ENCODE results near the gene GRAMD1B.

Gene GRAMD1B

GRCh38 chr11:123429913-123430720 lies at the start of gene GRAMD1B:
Gene GRAMD1B (plus strand): TSS chr11:123430269. CDS start chr11:123430793, 524 bp downstream.
- peak; percentile 42 to 54 for DNase-seq (ENCODE audit: extremely low read depth in 1 of 2, low read depth in 1 of 2)

GRCh38 chr11:123381149-123381548 lies 48.9 kb upstream of the GRAMD1B start:
- no peak for DNase-seq (ENCODE audit: extremely low read depth in 1 of 2, low read depth in 1 of 2)

GRCh38 chr11:123381817-123382554 lies 48.1 kb upstream of the GRAMD1B start:
- DNase-seq (ENCODE audit: extremely low read depth in 1 of 2, low read depth in 1 of 2), result no peak

GRCh38 chr11:123382555-123383074 lies 47.5 kb upstream of the GRAMD1B start:
- DNase-seq (ENCODE audit: extremely low read depth in 1 of 2, low read depth in 1 of 2), result no peak

- DNase-seq (ENCODE audit: extremely low read depth in 1 of 2, low read depth in 1 of 2), result no peak
These were observed 46.0 kb upstream of the GRAMD1B start for GRCh38 chr11:123384116-123384515.

- no peak for DNase-seq (ENCODE audit: extremely low read depth in 1 of 2, low read depth in 1 of 2)
These were observed 43.1 kb upstream of the GRAMD1B start for GRCh38 chr11:123386796-123387510.

- no peak for DNase-seq (ENCODE audit: extremely low read depth in 1 of 2, low read depth in 1 of 2)
These were observed 41.4 kb upstream of the GRAMD1B start for GRCh38 chr11:123388640-123389039.

- no peak for DNase-seq (ENCODE audit: extremely low read depth in 1 of 2, low read depth in 1 of 2)
These were observed 39.9 kb upstream of the GRAMD1B start for GRCh38 chr11:123390146-123390545.

- no peak for DNase-seq (ENCODE audit: extremely low read depth in 1 of 2, low read depth in 1 of 2)
These were observed 38.3 kb upstream of the GRAMD1B start for GRCh38 chr11:123391646-123392348.

- DNase-seq (ENCODE audit: extremely low read depth in 1 of 2, low read depth in 1 of 2), result no peak
These were observed 37.6 kb upstream of the GRAMD1B start for GRCh38 chr11:123392431-123392830.

GRCh38 chr11:123392844-123393243 lies 37.2 kb upstream of the GRAMD1B start:
- DNase-seq (ENCODE audit: extremely low read depth in 1 of 2, low read depth in 1 of 2), result no peak

GRCh38 chr11:123393312-123393927 lies 36.6 kb upstream of the GRAMD1B start:
- DNase-seq (ENCODE audit: extremely low read depth in 1 of 2, low read depth in 1 of 2), result no peak

GRCh38 chr11:123404676-123405075 lies 25.4 kb upstream of the GRAMD1B start:
- DNase-seq (ENCODE audit: extremely low read depth in 1 of 2, low read depth in 1 of 2), result no peak

- no peak for DNase-seq (ENCODE audit: extremely low read depth in 1 of 2, low read depth in 1 of 2)
These were observed 24.9 kb upstream of the GRAMD1B start for GRCh38 chr11:123405123-123405592.

- no peak for DNase-seq (ENCODE audit: extremely low read depth in 1 of 2, low read depth in 1 of 2)
These were observed 23.5 kb upstream of the GRAMD1B start for GRCh38 chr11:123406441-123407129.

- DNase-seq (ENCODE audit: extremely low read depth in 1 of 2, low read depth in 1 of 2), result peak; percentile 25 to 40
These were observed 22.7 kb upstream of the GRAMD1B start for GRCh38 chr11:123407130-123407995.

- no peak for DNase-seq (ENCODE audit: extremely low read depth in 1 of 2, low read depth in 1 of 2)
These were observed 22.0 kb upstream of the GRAMD1B start for GRCh38 chr11:123407996-123408597.

All from activated CD8-positive, alpha-beta memory T cell treated with anti-CD3 and anti-CD28 coated beads for 1 hour (primary cell).